Measurements from ENCODE around the gene TLCD4. TPM values are rescaled to one million over a fixed set of nuclear protein-coding genes. Genes with fewer than 3 reads are reported as not detected.
A peak's percentile ranks its signal among the peaks of the same experiment; 100 is the strongest.

TLCD4 gene
- total and polyA plus RNA-seq, 2 donors (not counting 1 experiment from before 2014, with no cell fraction given): 0.55 to 1.3 TPM

DNA sequence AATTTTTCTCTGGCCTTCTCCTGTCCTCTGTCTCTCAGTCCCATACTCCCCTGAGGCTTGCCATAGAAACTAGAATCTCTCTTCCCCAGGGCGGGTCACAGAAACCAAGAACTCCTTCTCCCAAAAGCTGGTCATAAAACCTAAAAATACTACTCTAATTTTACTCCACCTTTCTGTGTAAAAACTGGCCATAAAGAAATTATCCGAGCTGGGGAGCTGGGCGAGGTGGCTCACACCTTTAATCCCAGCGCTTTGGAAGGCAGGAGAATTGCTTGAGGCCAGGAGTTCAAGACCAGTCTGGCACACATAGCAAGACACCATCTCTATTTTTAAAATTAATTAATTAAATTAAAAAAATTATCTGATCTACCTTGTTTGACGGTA is 47.5 kb upstream of the TLCD4 start:
- ATAC-seq (ENCODE audit: low read depth): no peak
- no peak overlapping the region for H3K27ac Mint-ChIP-seq
- no peak overlapping the region for H2AFZ ChIP-seq (ENCODE audit: insufficient read depth, low read depth, low read length, poor library complexity, severe bottlenecking)
- no peak overlapping the region for H3K4me3 Mint-ChIP-seq
- H3K27me3 ChIP-seq (replicated peaks in 1 of 4; ENCODE audit: control extremely low read depth in 1 of 4, control insufficient read depth in 3 of 4, insufficient read depth in 4 of 4, low read length in 3 of 4): no peaks in the 10 kb centered on the region
- peaks cover 4% of the 10 kb centered on the region for H3K79me2 ChIP-seq (ENCODE audit: control insufficient read depth, insufficient read depth, low read length)
- peaks cover 11 to 14% of the 10 kb centered on the region in 2 donors for H3K4me1 ChIP-seq (ENCODE audit: control insufficient read depth in 2 of 2, insufficient read depth in 2 of 2, low read length in 2 of 2)
- WGBS (ENCODE audit: insufficient coverage): 94% methylated on average over 3 of the region's 5 CpGs
- no peaks in the 10 kb centered on the region for H4K20me1 ChIP-seq (ENCODE audit: control insufficient read depth, insufficient read depth, low read length, poor library complexity, severe bottlenecking)
- POLR2A ChIA-PET: no interaction called here
- H3K36me3 ChIP-seq (replicated peaks in 1 of 2; ENCODE audit: control extremely low read depth in 1 of 2, control insufficient read depth in 1 of 2, extremely low read depth in 1 of 2, insufficient read depth in 2 of 2, low read length in 1 of 2): no peaks in the 10 kb centered on the region
- no peak for TF ChIP-seq EZH2 (IDR thresholded peaks at IDR 0.05; ENCODE audit: borderline replicate concordance, insufficient read depth, low read depth, low read length, poor library complexity, severe bottlenecking)
- no peak overlapping the region for H3K27ac ChIP-seq (ENCODE audit: low read length in 2 of 2)
- DNase-seq: no peak
- H3K9me3 Mint-ChIP-seq (ENCODE audit: insufficient read depth): no peaks in the 10 kb centered on the region
- H3K4me2 ChIP-seq (replicated peaks; ENCODE audit: low read depth, low read length, poor library complexity, severe bottlenecking): no peak overlapping the region
- CTCF ChIA-PET: interaction anchor here (0.9 to 1.8 kb wide), 3 partner anchors 26 to 215 kb away, joined by 3 to 5 read pairs (median 4); partner anchors contain the start of gene RWDD3
- H3K27me3 Mint-ChIP-seq: no peaks in the 10 kb centered on the region
- peaks cover 20% of the 10 kb centered on the region for H3K4me1 Mint-ChIP-seq
- intact Hi-C loops (cut with micrococcal nuclease): loop anchor here (5.0 kb wide), 2 partner anchors 1653 to 1887 kb away; partner anchors contain the start of genes CCDC18, PTBP2 and TMED5
- no peaks in the 10 kb centered on the region for H3K9me3 ChIP-seq (ENCODE audit: control extremely low read depth in 1 of 3, control insufficient read depth in 2 of 3, insufficient read depth in 1 of 3, low read length in 2 of 3)
- H3K4me3 ChIP-seq (ENCODE audit: control extremely low read depth in 1 of 5, extremely low read depth in 1 of 5, insufficient read depth in 1 of 5, low read depth in 2 of 5, low read length in 4 of 5): no peak overlapping the region
- no peak overlapping the region for H3K9ac ChIP-seq (ENCODE audit: low read length)

DNA sequence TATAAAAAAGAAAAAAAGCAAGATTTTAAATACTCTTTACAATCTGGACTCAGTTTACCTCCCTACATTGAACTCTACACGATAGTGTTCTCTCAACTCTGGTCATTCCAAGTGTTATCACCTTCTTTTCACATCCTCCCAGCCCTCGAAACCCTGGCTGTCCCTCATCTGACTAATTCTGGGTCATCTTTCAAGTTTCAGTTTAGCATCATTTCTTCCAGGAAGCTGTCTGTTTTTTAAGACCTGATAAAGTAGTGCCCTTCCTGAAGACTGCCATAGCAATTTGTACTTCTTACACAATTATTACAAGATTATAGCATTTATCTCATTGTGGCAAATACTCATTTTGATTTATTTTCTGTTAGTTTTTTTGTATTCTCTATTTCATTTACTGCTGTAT is 45.6 kb upstream of the TLCD4 start:
- H3K27me3 ChIP-seq (replicated peaks in 1 of 4; ENCODE audit: control extremely low read depth in 1 of 4, control insufficient read depth in 3 of 4, insufficient read depth in 4 of 4, low read length in 3 of 4): no peaks in the 10 kb centered on the region
- peak overlapping the region; percentile 72 for H3K4me2 ChIP-seq (replicated peaks; ENCODE audit: low read depth, low read length, poor library complexity, severe bottlenecking)
- no peaks in the 10 kb centered on the region for H4K20me1 ChIP-seq (ENCODE audit: control insufficient read depth, insufficient read depth, low read length, poor library complexity, severe bottlenecking)
- TF ChIP-seq, protein P1, sequence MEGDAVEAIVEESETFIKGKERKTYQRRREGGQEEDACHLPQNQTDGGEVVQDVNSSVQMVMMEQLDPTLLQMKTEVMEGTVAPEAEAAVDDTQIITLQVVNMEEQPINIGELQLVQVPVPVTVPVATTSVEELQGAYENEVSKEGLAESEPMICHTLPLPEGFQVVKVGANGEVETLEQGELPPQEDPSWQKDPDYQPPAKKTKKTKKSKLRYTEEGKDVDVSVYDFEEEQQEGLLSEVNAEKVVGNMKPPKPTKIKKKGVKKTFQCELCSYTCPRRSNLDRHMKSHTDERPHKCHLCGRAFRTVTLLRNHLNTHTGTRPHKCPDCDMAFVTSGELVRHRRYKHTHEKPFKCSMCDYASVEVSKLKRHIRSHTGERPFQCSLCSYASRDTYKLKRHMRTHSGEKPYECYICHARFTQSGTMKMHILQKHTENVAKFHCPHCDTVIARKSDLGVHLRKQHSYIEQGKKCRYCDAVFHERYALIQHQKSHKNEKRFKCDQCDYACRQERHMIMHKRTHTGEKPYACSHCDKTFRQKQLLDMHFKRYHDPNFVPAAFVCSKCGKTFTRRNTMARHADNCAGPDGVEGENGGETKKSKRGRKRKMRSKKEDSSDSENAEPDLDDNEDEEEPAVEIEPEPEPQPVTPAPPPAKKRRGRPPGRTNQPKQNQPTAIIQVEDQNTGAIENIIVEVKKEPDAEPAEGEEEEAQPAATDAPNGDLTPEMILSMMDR (IDR thresholded peaks at IDR 0.05): no peak
- TF ChIP-seq EZH2 (IDR thresholded peaks at IDR 0.05; ENCODE audit: borderline replicate concordance, insufficient read depth, low read depth, low read length, poor library complexity, severe bottlenecking): no peak
- no peaks in the 10 kb centered on the region for H3K9me3 ChIP-seq (ENCODE audit: control extremely low read depth in 1 of 3, control insufficient read depth in 2 of 3, insufficient read depth in 1 of 3, low read length in 2 of 3)
- H3K4me1 ChIP-seq (ENCODE audit: control insufficient read depth in 2 of 2, insufficient read depth in 2 of 2, low read length in 2 of 2): peaks cover 11 to 14% of the 10 kb centered on the region in 2 donors
- POLR2A ChIA-PET: no interaction called here
- Mint-ChIP-seq H3K4me1 (peaks cover 20% of the 10 kb centered on the region), H3K27me3 (no peaks in the 10 kb centered on the region), H3K27ac (no peak overlapping the region), H3K4me3 (peak overlapping the region; percentile 98), H3K9me3 (ENCODE audit: insufficient read depth) (no peaks in the 10 kb centered on the region)
- intact Hi-C loops (cut with micrococcal nuclease): loop anchor here (5.0 kb wide), 2 partner anchors 1651 to 1889 kb away; partner anchors contain the start of genes CCDC18, PTBP2 and TMED5
- peak overlapping the region; percentile 70 for H3K9ac ChIP-seq (ENCODE audit: low read length)
- 77% methylated on average over 2 of the region's 2 CpGs for WGBS (ENCODE audit: insufficient coverage)
- peak overlapping the region in 1 of 5 experiments; percentile 92 for H3K4me3 ChIP-seq (ENCODE audit: control extremely low read depth in 1 of 5, extremely low read depth in 1 of 5, insufficient read depth in 1 of 5, low read depth in 2 of 5, low read length in 4 of 5)
- H3K27ac ChIP-seq (ENCODE audit: low read length in 2 of 2): no peak overlapping the region
- peaks cover 4% of the 10 kb centered on the region for H3K79me2 ChIP-seq (ENCODE audit: control insufficient read depth, insufficient read depth, low read length)
- DNase-seq: no peak
- peak overlapping the region; percentile 86 for H2AFZ ChIP-seq (ENCODE audit: insufficient read depth, low read depth, low read length, poor library complexity, severe bottlenecking)
- H3K36me3 ChIP-seq (replicated peaks in 1 of 2; ENCODE audit: control extremely low read depth in 1 of 2, control insufficient read depth in 1 of 2, extremely low read depth in 1 of 2, insufficient read depth in 2 of 2, low read length in 1 of 2): no peaks in the 10 kb centered on the region
- CTCF ChIA-PET: interaction anchor here (1.2 to 3.0 kb wide), 3 partner anchors 28 to 217 kb away, joined by 5 to 33 read pairs (median 6); partner anchors contain the start of gene RWDD3
- no peak for ATAC-seq (ENCODE audit: low read depth)
